Body of pancreas (tissue), 4 donors: ENCODE results near the gene HMCN1.

Experiments used
- POLR2A ChIP-seq, 3 donors: fragments of 450-650 bp; IDR thresholded peaks; one replicate each; pipeline ENCODE4 v1.6.1; 2016; ENCODE audit warnings: antibody characterized with exemption in 3 of 3, mild to moderate bottlenecking in 2 of 3
- TF ChIP-seq, protein P1 (sequence below), 7 experiments: fragments of 450-650 bp in 4 of 7; fragments of 200-600 bp in 3 of 7; sonication (generic) in 3 of 7; IDR thresholded peaks; one replicate each; pipeline ENCODE4 v1.5.1; 2016 to 2019; ENCODE audit warnings: antibody characterized with exemption in 7 of 7

DNA sequence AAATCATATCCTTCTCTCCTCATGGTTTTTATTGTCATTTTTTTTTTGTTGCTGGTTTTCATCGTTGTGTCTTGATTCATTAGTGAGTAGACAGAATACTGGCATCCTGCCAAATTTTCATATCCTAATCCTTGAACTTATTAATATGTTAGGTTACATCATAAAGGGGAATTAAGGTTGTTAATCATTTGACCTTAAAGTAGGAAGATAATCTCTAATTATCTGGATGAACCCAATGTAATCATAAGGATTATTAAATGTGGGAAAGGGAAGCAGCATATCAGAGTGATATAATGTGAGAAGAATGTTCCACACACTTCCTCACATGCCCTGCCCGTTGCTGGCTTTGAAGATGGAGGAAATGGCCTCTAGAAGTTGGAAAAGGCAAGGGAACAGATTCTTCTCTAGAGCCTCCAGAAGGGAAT lies 299.7 kb downstream of the HMCN1 start:
- TF ChIP-seq, protein P1, sequence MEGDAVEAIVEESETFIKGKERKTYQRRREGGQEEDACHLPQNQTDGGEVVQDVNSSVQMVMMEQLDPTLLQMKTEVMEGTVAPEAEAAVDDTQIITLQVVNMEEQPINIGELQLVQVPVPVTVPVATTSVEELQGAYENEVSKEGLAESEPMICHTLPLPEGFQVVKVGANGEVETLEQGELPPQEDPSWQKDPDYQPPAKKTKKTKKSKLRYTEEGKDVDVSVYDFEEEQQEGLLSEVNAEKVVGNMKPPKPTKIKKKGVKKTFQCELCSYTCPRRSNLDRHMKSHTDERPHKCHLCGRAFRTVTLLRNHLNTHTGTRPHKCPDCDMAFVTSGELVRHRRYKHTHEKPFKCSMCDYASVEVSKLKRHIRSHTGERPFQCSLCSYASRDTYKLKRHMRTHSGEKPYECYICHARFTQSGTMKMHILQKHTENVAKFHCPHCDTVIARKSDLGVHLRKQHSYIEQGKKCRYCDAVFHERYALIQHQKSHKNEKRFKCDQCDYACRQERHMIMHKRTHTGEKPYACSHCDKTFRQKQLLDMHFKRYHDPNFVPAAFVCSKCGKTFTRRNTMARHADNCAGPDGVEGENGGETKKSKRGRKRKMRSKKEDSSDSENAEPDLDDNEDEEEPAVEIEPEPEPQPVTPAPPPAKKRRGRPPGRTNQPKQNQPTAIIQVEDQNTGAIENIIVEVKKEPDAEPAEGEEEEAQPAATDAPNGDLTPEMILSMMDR (IDR thresholded peaks at IDR 0.05): no peak
- no peak for TF ChIP-seq POLR2A (IDR thresholded peaks at IDR 0.05)
